ENCODE measurements around the gene PTH1R. TPM values are rescaled to one million over a fixed set of nuclear protein-coding genes. Genes with fewer than 3 reads are reported as not detected.

PTH1R gene
- total and polyA plus RNA-seq, 10 of the 15 experiments (the other 5 are each of a cell fraction or from before 2014, with no cell fraction given): not detected

GRCh38 chr3:46948830-46949671 is 71.5 kb downstream of the PTH1R start (continued):
- TF ChIP-seq, protein P1, sequence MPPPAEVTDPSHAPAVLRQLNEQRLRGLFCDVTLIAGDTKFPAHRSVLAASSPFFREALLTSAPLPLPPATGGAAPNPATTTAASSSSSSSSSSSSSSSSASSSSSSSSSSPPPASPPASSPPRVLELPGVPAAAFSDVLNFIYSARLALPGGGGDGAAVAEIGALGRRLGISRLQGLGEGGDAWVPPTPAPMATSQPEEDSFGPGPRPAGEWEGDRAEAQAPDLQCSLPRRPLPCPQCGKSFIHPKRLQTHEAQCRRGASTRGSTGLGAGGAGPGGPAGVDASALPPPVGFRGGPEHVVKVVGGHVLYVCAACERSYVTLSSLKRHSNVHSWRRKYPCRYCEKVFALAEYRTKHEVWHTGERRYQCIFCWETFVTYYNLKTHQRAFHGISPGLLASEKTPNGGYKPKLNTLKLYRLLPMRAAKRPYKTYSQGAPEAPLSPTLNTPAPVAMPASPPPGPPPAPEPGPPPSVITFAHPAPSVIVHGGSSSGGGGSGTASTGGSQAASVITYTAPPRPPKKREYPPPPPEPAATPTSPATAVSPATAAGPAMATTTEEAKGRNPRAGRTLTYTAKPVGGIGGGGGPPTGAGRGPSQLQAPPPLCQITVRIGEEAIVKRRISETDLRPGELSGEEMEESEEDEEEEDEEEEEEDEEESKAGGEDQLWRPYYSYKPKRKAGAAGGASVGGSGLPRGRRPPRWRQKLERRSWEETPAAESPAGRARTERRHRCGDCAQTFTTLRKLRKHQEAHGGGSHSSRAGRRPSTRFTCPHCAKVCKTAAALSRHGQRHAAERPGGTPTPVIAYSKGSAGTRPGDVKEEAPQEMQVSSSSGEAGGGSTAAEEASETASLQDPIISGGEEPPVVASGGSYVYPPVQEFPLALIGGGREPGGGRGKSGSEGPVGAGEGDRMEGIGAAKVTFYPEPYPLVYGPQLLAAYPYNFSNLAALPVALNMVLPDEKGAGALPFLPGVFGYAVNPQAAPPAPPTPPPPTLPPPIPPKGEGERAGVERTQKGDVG (CRISPR knock-in tag; IDR thresholded peaks at IDR 0.05): no peak
- peak; percentile 47 for TF ChIP-seq RUNX3 (IDR thresholded peaks at IDR 0.05; ENCODE audit: low read length)
- TF ChIP-seq NKRF (conservative IDR thresholded peaks at IDR 0.05): no peak
- no peak for TF ChIP-seq HDAC2 (IDR thresholded peaks at IDR 0.05)
- TF ChIP-seq TCF12 (IDR thresholded peaks at IDR 0.05; ENCODE audit: low read depth, low read length): no peak
- TF ChIP-seq, protein P2, sequence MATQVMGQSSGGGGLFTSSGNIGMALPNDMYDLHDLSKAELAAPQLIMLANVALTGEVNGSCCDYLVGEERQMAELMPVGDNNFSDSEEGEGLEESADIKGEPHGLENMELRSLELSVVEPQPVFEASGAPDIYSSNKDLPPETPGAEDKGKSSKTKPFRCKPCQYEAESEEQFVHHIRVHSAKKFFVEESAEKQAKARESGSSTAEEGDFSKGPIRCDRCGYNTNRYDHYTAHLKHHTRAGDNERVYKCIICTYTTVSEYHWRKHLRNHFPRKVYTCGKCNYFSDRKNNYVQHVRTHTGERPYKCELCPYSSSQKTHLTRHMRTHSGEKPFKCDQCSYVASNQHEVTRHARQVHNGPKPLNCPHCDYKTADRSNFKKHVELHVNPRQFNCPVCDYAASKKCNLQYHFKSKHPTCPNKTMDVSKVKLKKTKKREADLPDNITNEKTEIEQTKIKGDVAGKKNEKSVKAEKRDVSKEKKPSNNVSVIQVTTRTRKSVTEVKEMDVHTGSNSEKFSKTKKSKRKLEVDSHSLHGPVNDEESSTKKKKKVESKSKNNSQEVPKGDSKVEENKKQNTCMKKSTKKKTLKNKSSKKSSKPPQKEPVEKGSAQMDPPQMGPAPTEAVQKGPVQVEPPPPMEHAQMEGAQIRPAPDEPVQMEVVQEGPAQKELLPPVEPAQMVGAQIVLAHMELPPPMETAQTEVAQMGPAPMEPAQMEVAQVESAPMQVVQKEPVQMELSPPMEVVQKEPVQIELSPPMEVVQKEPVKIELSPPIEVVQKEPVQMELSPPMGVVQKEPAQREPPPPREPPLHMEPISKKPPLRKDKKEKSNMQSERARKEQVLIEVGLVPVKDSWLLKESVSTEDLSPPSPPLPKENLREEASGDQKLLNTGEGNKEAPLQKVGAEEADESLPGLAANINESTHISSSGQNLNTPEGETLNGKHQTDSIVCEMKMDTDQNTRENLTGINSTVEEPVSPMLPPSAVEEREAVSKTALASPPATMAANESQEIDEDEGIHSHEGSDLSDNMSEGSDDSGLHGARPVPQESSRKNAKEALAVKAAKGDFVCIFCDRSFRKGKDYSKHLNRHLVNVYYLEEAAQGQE (IDR thresholded peaks at IDR 0.05; ENCODE audit: low read depth, low read length): no peak
- peak; percentile 65; the same call in 1 of the 2 replicates for TF ChIP-seq DPF2 (IDR thresholded peaks at IDR 0.05)
- no peak for TF ChIP-seq KLF5 (IDR thresholded peaks at IDR 0.05; ENCODE audit: partially characterized antibody)
- no peak for TF ChIP-seq FOS (IDR thresholded peaks at IDR 0.05; ENCODE audit: borderline replicate concordance, extremely low read depth, insufficient read length)
- no peak for TF ChIP-seq ZNF622 (IDR thresholded peaks at IDR 0.05)
- TF ChIP-seq NFYB (IDR thresholded peaks at IDR 0.05; ENCODE audit: insufficient read depth, low read depth, low read length): no peak
- TF ChIP-seq NFYA (IDR thresholded peaks at IDR 0.05; ENCODE audit: borderline replicate concordance, low read depth, low read length): no peak
- TF ChIP-seq ZNF217 (IDR thresholded peaks at IDR 0.05): no peak
- no peak for TF ChIP-seq ZNF384 (IDR thresholded peaks at IDR 0.05; ENCODE audit: borderline replicate concordance, low read depth, low read length)
- no peak for TF ChIP-seq SRF (IDR thresholded peaks at IDR 0.05; ENCODE audit: low read depth in 2 of 2, low read length in 2 of 2)
- peak; percentile 95 for TF ChIP-seq NR2F1 (conservative IDR thresholded peaks at IDR 0.05)
- TF ChIP-seq, protein P3, sequence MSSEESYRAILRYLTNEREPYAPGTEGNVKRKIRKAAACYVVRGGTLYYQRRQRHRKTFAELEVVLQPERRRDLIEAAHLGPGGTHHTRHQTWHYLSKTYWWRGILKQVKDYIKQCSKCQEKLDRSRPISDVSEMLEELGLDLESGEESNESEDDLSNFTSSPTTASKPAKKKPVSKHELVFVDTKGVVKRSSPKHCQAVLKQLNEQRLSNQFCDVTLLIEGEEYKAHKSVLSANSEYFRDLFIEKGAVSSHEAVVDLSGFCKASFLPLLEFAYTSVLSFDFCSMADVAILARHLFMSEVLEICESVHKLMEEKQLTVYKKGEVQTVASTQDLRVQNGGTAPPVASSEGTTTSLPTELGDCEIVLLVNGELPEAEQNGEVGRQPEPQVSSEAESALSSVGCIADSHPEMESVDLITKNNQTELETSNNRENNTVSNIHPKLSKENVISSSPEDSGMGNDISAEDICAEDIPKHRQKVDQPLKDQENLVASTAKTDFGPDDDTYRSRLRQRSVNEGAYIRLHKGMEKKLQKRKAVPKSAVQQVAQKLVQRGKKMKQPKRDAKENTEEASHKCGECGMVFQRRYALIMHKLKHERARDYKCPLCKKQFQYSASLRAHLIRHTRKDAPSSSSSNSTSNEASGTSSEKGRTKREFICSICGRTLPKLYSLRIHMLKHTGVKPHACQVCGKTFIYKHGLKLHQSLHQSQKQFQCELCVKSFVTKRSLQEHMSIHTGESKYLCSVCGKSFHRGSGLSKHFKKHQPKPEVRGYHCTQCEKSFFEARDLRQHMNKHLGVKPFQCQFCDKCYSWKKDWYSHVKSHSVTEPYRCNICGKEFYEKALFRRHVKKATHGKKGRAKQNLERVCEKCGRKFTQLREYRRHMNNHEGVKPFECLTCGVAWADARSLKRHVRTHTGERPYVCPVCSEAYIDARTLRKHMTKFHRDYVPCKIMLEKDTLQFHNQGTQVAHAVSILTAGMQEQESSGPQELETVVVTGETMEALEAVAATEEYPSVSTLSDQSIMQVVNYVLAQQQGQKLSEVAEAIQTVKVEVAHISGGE (CRISPR knock-in tag; IDR thresholded peaks at IDR 0.05): no peak
- no peak for TF ChIP-seq PML (IDR thresholded peaks at IDR 0.05; ENCODE audit: low read length)

Data from GM12878 (cell line).